Activated CD8-positive, alpha-beta memory T cell treated with anti-CD3 and anti-CD28 coated beads for 36 hours (primary cell): Measurements from ENCODE around the gene TRIM38. TPM values are rescaled to one million over a fixed set of nuclear protein-coding genes. Genes with fewer than 3 reads are reported as not detected.
"Not testable (repeated sequence)": the region's sequence is repeated elsewhere in the genome, so short reads cannot be mapped to it uniquely, and the experiment has no call there.

Experiments
- CTCF ChIA-PET: fragments of 350-600 bp; sonication (Branson Sonifier 250); formaldehyde crosslinking; loops from one replicate; lab custom pipeline; 2021; ENCODE audit warnings: antibody characterized with exemption; lab: Charles Lee
- POLR2A ChIA-PET: fragments of 350-600 bp; sonication (Branson Sonifier 250); formaldehyde crosslinking; loops from one replicate; lab custom pipeline; 2021; ENCODE audit warnings: antibody characterized with exemption; lab: Charles Lee
- total RNA-seq, 2 experiments: library from RNA; stranded (reverse); gene quantifications; one replicate each; pipeline ENCODE4 v1.2.3, GENCODE V29; 2021

Gene TRIM38
- total RNA-seq, 2 experiments from 2014 or later, result 8.6 TPM

DNA sequence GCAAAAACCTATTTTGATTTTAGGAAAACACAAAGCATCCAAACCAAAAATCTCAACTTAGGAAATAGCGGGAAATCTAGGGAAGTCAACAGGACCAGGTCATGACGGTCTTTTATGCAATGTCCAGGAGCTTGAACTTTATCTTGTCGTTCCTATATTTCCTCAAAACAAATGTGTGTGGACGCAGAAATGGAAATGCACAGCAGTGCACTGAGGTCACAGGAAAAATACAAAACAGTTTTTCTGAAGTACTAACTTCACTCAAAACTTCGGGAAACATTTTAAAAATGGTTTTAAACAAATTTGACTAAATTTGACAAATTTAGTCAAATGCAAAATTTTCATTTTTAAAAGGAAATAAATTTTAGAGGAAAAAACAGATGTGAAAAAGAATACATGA lies 26.6 kb upstream of the TRIM38 start:
- CTCF ChIA-PET, result no interaction called here

DNA sequence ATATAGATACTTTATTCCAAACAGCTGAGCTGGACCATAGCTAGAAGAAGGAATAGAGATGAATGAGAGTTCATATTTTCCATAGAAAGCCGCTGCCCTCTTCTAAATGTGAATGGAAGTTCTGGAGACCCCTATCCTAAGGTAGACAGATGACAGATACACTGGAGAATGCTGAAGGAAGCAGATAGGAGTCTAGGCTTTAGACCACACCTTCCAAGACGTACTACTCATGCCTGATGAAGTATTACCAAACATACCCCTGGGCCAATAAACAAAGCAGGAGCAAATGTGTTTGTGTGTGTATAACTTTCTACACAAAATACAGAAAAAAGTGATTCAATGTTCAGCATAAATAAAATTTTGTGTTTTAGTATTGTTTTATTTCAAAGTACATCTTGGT lies 23.0 kb upstream of the TRIM38 start:
- CTCF ChIA-PET, result interaction anchor here (0.6 to 1.0 kb wide), 2 partner anchors 53 to 339 kb away, joined by 3 read pairs; no protein-coding TSS in a partner anchor
- POLR2A ChIA-PET, result no interaction called here

More for the DNA sequence above, 26.6 kb upstream of the TRIM38 start:
- POLR2A ChIA-PET, result no interaction called here

DNA sequence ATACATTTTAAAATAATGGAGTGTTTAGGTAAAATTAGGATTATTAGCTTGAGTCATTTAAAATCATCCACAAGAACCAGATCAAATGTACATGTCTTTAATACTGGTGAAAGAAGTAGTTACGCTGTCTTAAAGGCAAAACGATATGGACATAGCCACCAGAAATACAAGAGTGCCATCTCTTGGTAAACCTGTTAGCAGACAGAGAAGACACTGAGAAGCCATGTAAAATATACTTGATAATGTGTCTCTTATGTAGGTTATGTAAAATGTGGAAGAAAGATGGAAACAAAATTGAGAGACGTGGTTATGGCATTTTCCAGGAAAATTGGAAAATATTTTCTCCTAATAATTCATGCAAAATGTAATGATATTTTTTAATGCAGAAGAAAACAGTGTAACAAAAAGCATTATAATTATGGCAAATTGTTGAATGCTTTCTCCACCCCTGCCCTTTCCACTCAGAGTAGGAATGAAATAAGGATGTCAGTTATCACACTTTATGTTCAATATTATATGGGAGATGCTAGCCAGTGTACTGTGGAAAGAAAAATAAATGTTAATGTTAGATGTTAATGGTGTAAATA lies 19.9 kb upstream of the TRIM38 start:
- CTCF ChIA-PET, result interaction anchor here (1.5 kb wide), 1 partner anchor 229 kb away, joined by 3 read pairs; no protein-coding TSS in a partner anchor
- POLR2A ChIA-PET, result interaction anchor here (0.7 kb wide), 1 partner anchor 86 kb away, joined by 4 read pairs; no protein-coding TSS in a partner anchor

DNA sequence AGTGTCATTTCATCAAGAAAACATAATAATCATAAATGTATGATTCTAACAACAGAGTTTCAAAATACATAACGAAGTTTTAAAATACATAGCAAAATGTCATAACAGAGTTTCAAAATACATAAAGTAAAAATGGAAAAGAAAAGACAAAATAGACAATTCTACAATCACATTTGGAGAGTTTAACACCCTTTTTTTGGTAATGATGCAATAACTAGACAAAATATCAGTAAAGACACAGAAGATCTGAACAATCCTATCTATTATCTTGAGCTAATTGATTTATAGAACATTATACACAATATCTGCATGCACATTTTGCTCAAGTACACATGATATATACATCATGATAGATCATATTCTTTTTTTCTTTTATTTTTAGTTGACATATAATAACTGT lies 18.7 kb upstream of the TRIM38 start:
- ChIA-PET POLR2A (no interaction called here), CTCF (interaction anchor here (1.1 to 1.5 kb wide), 2 partner anchors 59 to 230 kb away, joined by 3 read pairs; no protein-coding TSS in a partner anchor)

GRCh38 chr6:25944688-25945574 lies 17.7 kb upstream of the TRIM38 start:
- ChIA-PET POLR2A (no interaction called here), CTCF (interaction anchor here (1.1 kb wide), 1 partner anchor 58 kb away, joined by 3 read pairs; no protein-coding TSS in a partner anchor)

GRCh38 chr6:25945738-25946137 lies 16.9 kb upstream of the TRIM38 start:
- POLR2A ChIA-PET, CTCF ChIA-PET: not testable (repeated sequence)

GRCh38 chr6:25946631-25947030 lies 16.0 kb upstream of the TRIM38 start:
- ChIA-PET POLR2A (interaction anchor here (0.6 kb wide), 1 partner anchor 856 kb away, joined by 10 read pairs; no protein-coding TSS in a partner anchor), CTCF (no interaction called here)

- POLR2A ChIA-PET, result not testable (repeated sequence)
- CTCF ChIA-PET, result interaction anchor here (0.6 kb wide), 1 partner anchor 302 kb away, joined by 3 read pairs; no protein-coding TSS in a partner anchor
Observed at GRCh38 chr6:25947492-25947891, 15.1 kb upstream of the TRIM38 start.

DNA sequence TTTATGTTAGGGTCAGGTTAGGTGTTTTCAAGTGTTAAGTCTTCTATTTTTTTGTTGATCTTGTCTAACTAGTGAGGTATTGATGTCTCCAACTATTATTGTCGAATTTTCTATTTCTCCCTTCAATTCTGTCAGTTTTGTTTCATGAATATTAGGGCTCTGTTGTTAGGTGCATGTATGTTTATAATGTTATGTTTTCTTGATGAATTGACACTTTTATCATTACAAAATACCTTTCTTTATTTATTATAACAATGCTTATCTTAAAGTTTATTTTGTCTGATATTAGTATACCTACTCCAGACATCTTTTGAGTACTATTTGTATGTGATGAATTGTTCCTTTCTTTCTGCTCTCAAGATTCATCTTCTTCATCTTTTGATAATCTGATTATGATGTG lies 12.9 kb upstream of the TRIM38 start:
- ChIA-PET POLR2A (interaction anchor here (0.7 kb wide), 1 partner anchor 71 kb away, joined by 5 read pairs; no protein-coding TSS in a partner anchor), CTCF (no interaction called here)

DNA sequence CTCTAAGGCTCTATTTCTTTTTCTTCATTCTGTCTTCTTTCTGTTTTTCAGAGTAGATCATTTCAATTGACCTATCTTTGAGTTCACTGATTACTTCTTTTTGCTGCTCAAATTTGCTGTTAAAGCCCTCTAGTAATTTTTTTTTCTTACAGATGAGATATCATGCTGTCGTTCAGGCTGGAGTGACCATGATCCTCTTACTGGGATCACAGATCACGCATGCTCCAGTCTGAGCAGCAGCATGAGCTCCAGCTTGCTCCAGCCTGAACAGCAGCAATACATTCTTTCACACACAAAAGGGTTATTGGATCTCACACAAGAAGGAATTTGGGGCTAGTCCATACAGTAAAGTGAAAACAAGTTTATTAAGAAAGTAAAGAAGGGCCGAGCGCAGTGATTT lies 12.3 kb upstream of the TRIM38 start:
- ChIA-PET POLR2A (no interaction called here), CTCF (no interaction called here)

- ChIA-PET CTCF (interaction anchor here (1.0 kb wide), 1 partner anchor 163 kb away, joined by 3 read pairs; no protein-coding TSS in a partner anchor), POLR2A (no interaction called here)
Observed at GRCh38 chr6:25951296-25952032, 11.1 kb upstream of the TRIM38 start.

GRCh38 chr6:25952535-25952934 lies 10.1 kb upstream of the TRIM38 start:
- ChIA-PET POLR2A (no interaction called here), CTCF (interaction anchor here (1.0 kb wide), 1 partner anchor 164 kb away, joined by 3 read pairs; no protein-coding TSS in a partner anchor)

DNA sequence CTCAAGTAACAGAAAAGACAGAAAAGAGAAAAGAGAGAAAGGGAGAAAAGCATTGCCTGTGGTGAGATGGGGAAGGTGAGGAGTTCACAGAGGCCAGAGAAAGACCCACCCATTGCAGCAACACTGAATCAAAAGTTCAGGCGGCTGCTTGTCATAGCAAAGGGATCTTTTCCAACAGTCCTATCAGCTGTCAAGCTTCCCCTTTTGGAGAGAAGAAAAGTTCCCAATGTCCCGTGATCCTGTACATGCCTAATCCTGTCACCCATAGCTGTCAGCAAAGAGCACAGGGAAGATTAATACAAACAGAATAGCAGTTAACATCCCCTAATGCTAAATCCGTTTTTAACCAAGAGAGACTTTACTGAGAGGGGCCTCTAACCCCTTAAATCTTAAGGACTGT lies 8.9 kb upstream of the TRIM38 start:
- ChIA-PET POLR2A (no interaction called here), CTCF (no interaction called here)

DNA sequence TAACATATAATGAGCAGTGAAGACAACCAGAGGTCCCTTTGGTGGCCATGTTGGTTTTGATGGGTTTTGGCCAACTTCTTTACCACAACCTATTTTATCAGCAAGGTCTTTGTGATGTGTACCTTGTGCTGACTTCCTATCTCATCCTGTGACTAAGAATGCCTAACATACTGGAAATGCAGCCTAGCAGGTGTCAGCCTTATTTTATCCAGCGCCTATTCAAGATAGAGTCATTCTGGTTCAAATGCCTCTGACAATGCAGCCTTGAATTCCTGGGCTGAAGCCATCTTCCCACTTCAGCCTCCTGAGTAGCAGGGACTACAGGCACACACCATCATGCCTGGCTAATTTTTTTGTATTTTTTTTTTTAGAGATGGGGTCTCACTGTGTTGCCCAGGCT lies 7.8 kb upstream of the TRIM38 start:
- ChIA-PET CTCF (no interaction called here), POLR2A (no interaction called here)

- POLR2A ChIA-PET, result no interaction called here
Observed at GRCh38 chr6:25956226-25956625, 6.4 kb upstream of the TRIM38 start.

DNA sequence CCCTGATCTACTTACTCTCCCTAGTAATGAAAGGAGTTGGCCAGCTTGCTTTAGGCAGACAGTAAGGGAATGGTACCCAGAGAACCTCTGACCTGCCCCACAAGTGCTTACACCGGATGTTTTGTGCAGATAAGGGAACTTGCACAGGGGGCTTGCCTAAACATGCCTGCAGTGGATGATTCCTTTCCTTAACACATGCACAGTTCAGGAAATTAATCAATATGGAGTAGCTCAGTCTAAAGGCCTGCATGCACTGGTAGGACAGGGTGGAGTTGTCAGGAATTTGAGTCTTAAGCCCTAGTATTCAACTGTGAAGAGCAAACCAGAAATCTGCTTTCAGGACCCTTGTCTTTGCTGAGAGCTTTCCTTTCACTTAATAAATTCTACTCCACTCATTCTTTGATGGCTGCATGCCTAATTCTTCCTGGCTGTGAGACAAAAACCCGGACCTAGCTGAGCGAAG lies 3.9 kb upstream of the TRIM38 start:
- CTCF ChIA-PET, result interaction anchor here (0.7 to 1.2 kb wide), 4 partner anchors 34 to 138 kb away, joined by 3 read pairs; a partner anchor contains a TSS

More at GRCh38 chr6:25956226-25956625, 6.4 kb upstream of the TRIM38 start:
- CTCF ChIA-PET, result no interaction called here

GRCh38 chr6:25959890-25960536 lies 2.6 kb upstream of the TRIM38 start:
- POLR2A ChIA-PET, result interaction anchor here (1.2 kb wide), 1 partner anchor 61 kb away, joined by 3 read pairs; no protein-coding TSS in a partner anchor
- CTCF ChIA-PET, result interaction anchor here (0.9 to 2.1 kb wide), 5 partner anchors 16 to 66 kb away, joined by 3 to 8 read pairs (median 3); a partner anchor contains a TSS

More for the DNA sequence above, 3.9 kb upstream of the TRIM38 start:
- POLR2A ChIA-PET, result no interaction called here

DNA sequence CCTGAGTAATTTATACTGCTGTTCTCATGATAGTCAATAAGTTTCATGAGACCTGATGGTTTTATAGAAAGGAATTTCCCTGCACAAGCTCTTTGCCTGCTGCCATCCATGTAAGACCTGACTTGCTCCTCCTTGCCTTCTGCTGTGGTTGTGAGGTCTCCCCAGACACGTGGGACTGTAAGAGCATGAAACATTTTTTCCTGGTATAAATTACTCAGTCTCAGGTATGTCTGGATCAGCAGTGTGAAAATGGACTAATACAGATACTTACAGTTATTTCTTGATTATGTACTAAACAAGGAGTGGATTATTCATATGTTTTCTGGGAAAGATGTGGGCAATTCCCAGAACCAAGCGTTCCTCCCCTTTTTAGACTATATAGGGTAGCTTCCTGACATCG lies 1.9 kb upstream of the TRIM38 start:
- ChIA-PET CTCF (interaction anchor here (0.9 to 2.1 kb wide), 4 partner anchors 15 to 66 kb away, joined by 3 to 8 read pairs (median 4); a partner anchor contains a TSS), POLR2A (interaction anchor here (0.8 to 1.2 kb wide), 4 partner anchors 15 to 66 kb away, joined by 3 to 4 read pairs (median 3); a partner anchor contains a TSS)
